GM19467 (cell line): ENCODE measurements around the gene ST6GALNAC6.
"Not testable (repeated sequence)": the region's sequence is repeated elsewhere in the genome, so short reads cannot be mapped to it uniquely, and the experiment has no call there.

Source experiments
- ATAC-seq: cut with Tn5 transposase; IDR thresholded peaks from one replicate; pipeline ENCODE4 v1.9.1; 2021; ENCODE audit warnings: mild to moderate bottlenecking, moderate library complexity; ENCODE audit not compliant: unreplicated experiment

ST6GALNAC6 gene

GRCh38 chr9:127860779-127861178 lies 38.6 kb downstream of the ST6GALNAC6 start:
- ATAC-seq = no peak

GRCh38 chr9:127860260-127860659 lies 39.1 kb downstream of the ST6GALNAC6 start:
- ATAC-seq = no peak

GRCh38 chr9:127858041-127858512 lies 41.3 kb downstream of the ST6GALNAC6 start:
- no peak for ATAC-seq

GRCh38 chr9:127857278-127857677 lies 42.1 kb downstream of the ST6GALNAC6 start:
- no peak for ATAC-seq

GRCh38 chr9:127856729-127857116 lies 42.7 kb downstream of the ST6GALNAC6 start:
- no peak for ATAC-seq

GRCh38 chr9:127856094-127856728 lies 43.2 kb downstream of the ST6GALNAC6 start:
- no peak for ATAC-seq

GRCh38 chr9:127855522-127855921 lies 43.9 kb downstream of the ST6GALNAC6 start:
- ATAC-seq = no peak

- ATAC-seq = no peak
Observed at GRCh38 chr9:127854960-127855359, 44.4 kb downstream of the ST6GALNAC6 start.

GRCh38 chr9:127854184-127854806 lies 45.1 kb downstream of the ST6GALNAC6 start, which contains the start of gene ENG:
Gene ENG, minus strand, starts transcription at chr9:127854658. Its CDS starts 303 bp downstream, at chr9:127854355.
- no peak for ATAC-seq

GRCh38 chr9:127853312-127854183 lies 45.9 kb downstream of the ST6GALNAC6 start:
- no peak for ATAC-seq

GRCh38 chr9:127852829-127853228 lies 46.6 kb downstream of the ST6GALNAC6 start:
- no peak for ATAC-seq

GRCh38 chr9:127850286-127850830 lies 49.0 kb downstream of the ST6GALNAC6 start:
- no peak for ATAC-seq

GRCh38 chr9:127848756-127849504 lies 50.5 kb downstream of the ST6GALNAC6 start:
- ATAC-seq = no peak

- ATAC-seq = no peak
Observed at GRCh38 chr9:127847833-127848755, 51.3 kb downstream of the ST6GALNAC6 start.

GRCh38 chr9:127847178-127847510 lies 52.3 kb downstream of the ST6GALNAC6 start:
- no peak for ATAC-seq

GRCh38 chr9:127846443-127847177 lies 52.8 kb downstream of the ST6GALNAC6 start:
- no peak for ATAC-seq

- ATAC-seq = not testable (repeated sequence)
Observed at GRCh38 chr9:127845619-127846018, 53.8 kb downstream of the ST6GALNAC6 start.

- no peak for ATAC-seq
Observed at GRCh38 chr9:127844821-127845359, 54.5 kb downstream of the ST6GALNAC6 start.
